ENCODE measurements around the gene MCL1. TPM values are rescaled to one million over a fixed set of nuclear protein-coding genes. Genes with fewer than 3 reads are reported as not detected.
A peak's percentile ranks its signal among the peaks of the same experiment; 100 is the strongest.

The MCL1 gene
- total and polyA plus RNA-seq, 10 of the 15 experiments (the other 5 are each of a cell fraction or from before 2014, with no cell fraction given): 18.1 to 148 (median 86.4) TPM

DNA sequence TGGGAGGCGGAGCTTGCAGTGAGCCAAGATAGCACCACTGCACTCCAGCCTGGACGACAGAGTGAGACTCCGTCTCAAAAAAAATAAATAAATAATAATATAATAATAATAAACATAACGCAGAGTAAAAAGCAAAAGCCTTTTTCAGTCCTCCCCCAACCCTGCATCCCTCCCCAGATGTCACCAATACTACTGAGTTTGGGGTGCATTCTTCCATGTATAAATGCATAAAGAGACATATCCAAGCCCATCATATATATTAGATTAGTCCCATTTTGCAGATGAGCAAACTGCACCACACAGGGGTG, 31.1 kb downstream of the MCL1 start:
- Histone ChIP-seq H3K27ac (ENCODE audit: control insufficient read depth, insufficient read depth) (no peak overlapping the region), H3K36me3 (ENCODE audit: control insufficient read depth in 2 of 2, insufficient read depth in 2 of 2, low read length in 1 of 2) (no peaks in the 10 kb centered on the region), H3K4me2 (ENCODE audit: control insufficient read depth, insufficient read depth) (peak overlapping the region; percentile 88), H3K79me2 (ENCODE audit: control insufficient read depth, insufficient read depth, low read length) (no peaks in the 10 kb centered on the region), H3K27me3 (replicated peaks in 1 of 2; ENCODE audit: control insufficient read depth in 2 of 2, insufficient read depth in 2 of 2, low read length in 1 of 2) (no peaks in the 10 kb centered on the region; a peak in 1 of 4 replicates), H3K4me1 (ENCODE audit: control insufficient read depth, insufficient read depth, low read length) (peaks cover 3% of the 10 kb centered on the region; the same call in 1 of the 2 replicates), H2AFZ (ENCODE audit: control insufficient read depth, low read depth, low read length) (peak overlapping the region; percentile 48), H4K20me1 (ENCODE audit: control insufficient read depth, insufficient read depth) (no peaks in the 10 kb centered on the region), H3K4me3 (peak overlapping the region; percentile 65; the same call in 1 of the 2 replicates), H3K9me3 (replicated peaks; ENCODE audit: control insufficient read depth, insufficient read depth, low read length) (no peaks in the 10 kb centered on the region), H3K9ac (ENCODE audit: control insufficient read depth, insufficient read depth, low read length) (no peak overlapping the region)
- DNase-seq (ENCODE audit: low read depth, low spot score) (no peak), ATAC-seq (no peak), FAIRE-seq (no peak)
- POLR2A ChIA-PET: interaction anchor here (1.1 kb wide), 1 partner anchor 10 kb away, joined by 3 read pairs; no protein-coding TSS in a partner anchor
- RAD21 ChIA-PET (ENCODE audit: unreplicated experiment): no interaction called here
- in situ Hi-C loops (cut with MboI) (no loop called here), intact Hi-C loops (cut with micrococcal nuclease; ENCODE audit: unreplicated experiment) (no loop called here)
- 83% methylated on average over 4 of the region's 4 CpGs for WGBS (ENCODE audit: insufficient coverage, insufficient replicate concordance, low lambda C conversion rate, missing lambda C conversion rate)
- SMC1A ChIA-PET (ENCODE audit: uncharacterized antibody, unreplicated experiment): interaction anchor here (0.7 to 1.4 kb wide), 4 partner anchors 12 to 278 kb away, joined by 3 to 7 read pairs (median 3); partner anchors contain the start of gene FALEC
- CTCF ChIA-PET: interaction anchor here (0.9 to 1.3 kb wide), 3 partner anchors 11 to 127 kb away, joined by 3 read pairs; no protein-coding TSS in a partner anchor
- BruUV-seq (replicated peaks): no TSS peak
- TF ChIP-seq TCF7 (IDR thresholded peaks at IDR 0.05; ENCODE audit: borderline replicate concordance) (no peak), NR2F1 (conservative IDR thresholded peaks at IDR 0.05) (no peak), SPI1 (IDR thresholded peaks at IDR 0.05; ENCODE audit: borderline replicate concordance, insufficient read depth, low read depth, low read length) (no peak), SIN3A (IDR thresholded peaks at IDR 0.05; ENCODE audit: low read depth, low read length) (no peak), ZZZ3 (IDR thresholded peaks at IDR 0.05; ENCODE audit: control insufficient read depth, insufficient read length, low read depth) (no peak), CHD2 (IDR thresholded peaks at IDR 0.05; ENCODE audit: borderline replicate concordance, low read depth, low read length) (no peak)
- TF ChIP-seq, protein P1, sequence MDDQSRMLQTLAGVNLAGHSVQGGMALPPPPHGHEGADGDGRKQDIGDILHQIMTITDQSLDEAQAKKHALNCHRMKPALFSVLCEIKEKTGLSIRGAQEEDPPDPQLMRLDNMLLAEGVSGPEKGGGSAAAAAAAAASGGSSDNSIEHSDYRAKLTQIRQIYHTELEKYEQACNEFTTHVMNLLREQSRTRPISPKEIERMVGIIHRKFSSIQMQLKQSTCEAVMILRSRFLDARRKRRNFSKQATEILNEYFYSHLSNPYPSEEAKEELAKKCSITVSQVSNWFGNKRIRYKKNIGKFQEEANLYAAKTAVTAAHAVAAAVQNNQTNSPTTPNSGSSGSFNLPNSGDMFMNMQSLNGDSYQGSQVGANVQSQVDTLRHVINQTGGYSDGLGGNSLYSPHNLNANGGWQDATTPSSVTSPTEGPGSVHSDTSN (IDR thresholded peaks at IDR 0.05; ENCODE audit: insufficient replicate concordance, low read depth, low read length): no peak
- TF ChIP-seq, protein P2, sequence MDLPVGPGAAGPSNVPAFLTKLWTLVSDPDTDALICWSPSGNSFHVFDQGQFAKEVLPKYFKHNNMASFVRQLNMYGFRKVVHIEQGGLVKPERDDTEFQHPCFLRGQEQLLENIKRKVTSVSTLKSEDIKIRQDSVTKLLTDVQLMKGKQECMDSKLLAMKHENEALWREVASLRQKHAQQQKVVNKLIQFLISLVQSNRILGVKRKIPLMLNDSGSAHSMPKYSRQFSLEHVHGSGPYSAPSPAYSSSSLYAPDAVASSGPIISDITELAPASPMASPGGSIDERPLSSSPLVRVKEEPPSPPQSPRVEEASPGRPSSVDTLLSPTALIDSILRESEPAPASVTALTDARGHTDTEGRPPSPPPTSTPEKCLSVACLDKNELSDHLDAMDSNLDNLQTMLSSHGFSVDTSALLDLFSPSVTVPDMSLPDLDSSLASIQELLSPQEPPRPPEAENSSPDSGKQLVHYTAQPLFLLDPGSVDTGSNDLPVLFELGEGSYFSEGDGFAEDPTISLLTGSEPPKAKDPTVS (IDR thresholded peaks at IDR 0.05; ENCODE audit: low read depth, low read length): no peak
